A549 (cell line): ENCODE results near the gene SLC25A25. TPM values are rescaled to one million over a fixed set of nuclear protein-coding genes. Genes with fewer than 3 reads are reported as not detected.
A peak's percentile ranks its signal among the peaks of the same experiment; 100 is the strongest.
"Not testable (repeated sequence)": the region's sequence is repeated elsewhere in the genome, so short reads cannot be mapped to it uniquely, and the experiment has no call there.

Source experiments
- ATAC-seq, 2 experiments: fragments of 200-7000 bp in 1 of 2; fragments of >200 bp in 1 of 2; cut with Nextera tagmentation in 1 of 2; cut with Tn5 transposase in 1 of 2; 3 replicates each; pipeline versions ENCODE4 v1.8.0 to v1.9.1; 2018 to 2020; ENCODE audit warnings: mild to moderate bottlenecking in 1 of 2, moderate library complexity in 1 of 2
- CTCF ChIA-PET: fragments of 300-600 bp; sonication (Branson Sonifier 250); formaldehyde crosslinking; extraction: SDS; loops from one replicate; lab custom pipeline; 2021; ENCODE audit warnings: antibody characterized with exemption, inconsistent platforms; lab: Yijun Ruan, JAX
- POLR2A ChIA-PET: fragments of 350-600 bp; formaldehyde crosslinking; extraction: SDS; loops from one replicate; lab custom pipeline; 2021; ENCODE audit warnings: antibody characterized with exemption, inconsistent platforms; lab: Yijun Ruan, JAX
- DNase-seq, 2 experiments: peaks; one replicate each; pipeline versions ENCODE4 v3.0.0 to v3.0.0-alpha.2; 2011 to 2016; ENCODE audit warnings: low read depth in 1 of 2, low spot score in 1 of 2
- FAIRE-seq: peaks from 2 replicates; lab custom pipeline; 2011; peaks lifted over from hg19 to GRCh38; lab: Jason Lieb, UNC
- H3K27ac ChIP-seq, 2 experiments: fragments of >200 bp; sonication (Bioruptor Twin); formaldehyde crosslinking; 3 replicates each; pipeline ENCODE4 v1.5.1; 2016 to 2017
- H3K4me1 ChIP-seq: fragments of >200 bp; sonication (Bioruptor Twin); formaldehyde crosslinking; 3 replicates; pipeline ENCODE4 v1.6.1; 2016
- H3K4me2 ChIP-seq: fragments of >200 bp; sonication (Bioruptor Twin); formaldehyde crosslinking; 3 replicates; pipeline ENCODE4 v1.6.1; 2016
- H3K4me3 ChIP-seq: fragments of >200 bp; sonication (Bioruptor Twin); formaldehyde crosslinking; 3 replicates; pipeline ENCODE4 v1.5.1; 2016
- H3K9me3 ChIP-seq: fragments of >200 bp; sonication (Bioruptor Twin); formaldehyde crosslinking; 3 replicates; pipeline ENCODE4 v1.6.1; 2016
- ATOH8 ChIP-seq: fragments of 250-450 bp; sonication (Bioruptor Pico); IDR thresholded peaks from 2 replicates; pipeline ENCODE4 v1.5.0; 2020; ENCODE audit warnings: low read depth, mild to moderate bottlenecking, moderate library complexity
- BHLHE40 ChIP-seq: IDR thresholded peaks from 2 replicates; pipeline ENCODE4 v1.6.1; 2012; ENCODE audit warnings: low read depth, low read length, inconsistent platforms
- CBX8 ChIP-seq: fragments of 200-600 bp; sonication (generic); IDR thresholded peaks from 2 replicates; pipeline ENCODE4 v1.6.1; 2016
- CEBPB ChIP-seq, 2 experiments: fragments of >200 bp in 1 of 2; sonication (Bioruptor Twin) in 1 of 2; formaldehyde crosslinking in 1 of 2; IDR thresholded peaks; 2 replicates each; pipeline ENCODE4 v1.6.1; 2012 to 2016
- CHD2 ChIP-seq: fragments of 150-350 bp; IDR thresholded peaks from 2 replicates; pipeline ENCODE4 v1.6.1; 2014; ENCODE audit warnings: low read length; ENCODE audit not compliant: partially characterized antibody
- CHD4 ChIP-seq: fragments of 200-600 bp; sonication (generic); IDR thresholded peaks from 2 replicates; pipeline ENCODE4 v1.6.1; 2016; ENCODE audit warnings: antibody characterized with exemption, mild to moderate bottlenecking, borderline replicate concordance
- EHF ChIP-seq: fragments of 250-450 bp; sonication (Bioruptor Pico); IDR thresholded peaks from 2 replicates; pipeline ENCODE4 v1.5.0; 2020; ENCODE audit warnings: mild to moderate bottlenecking
- EP300 ChIP-seq, 2 experiments: fragments of >200 bp; sonication (Bioruptor Twin); formaldehyde crosslinking; IDR thresholded peaks; 2 replicates in 1 of 2; 3 replicates in 1 of 2; pipeline ENCODE4 v1.6.1; 2016 to 2017
- ESRRA ChIP-seq: fragments of 150-350 bp; IDR thresholded peaks from 2 replicates; pipeline ENCODE4 v1.6.1; 2014; ENCODE audit warnings: mild to moderate bottlenecking, low read length, borderline replicate concordance
- FOXS1 ChIP-seq: fragments of 250-450 bp; sonication (Bioruptor Pico); IDR thresholded peaks from 2 replicates; pipeline ENCODE4 v1.5.0; 2020; ENCODE audit warnings: mild to moderate bottlenecking, moderate library complexity
- GATA3 ChIP-seq: IDR thresholded peaks from 2 replicates; pipeline ENCODE4 v1.6.1; 2012; ENCODE audit warnings: borderline replicate concordance
- HES2 ChIP-seq: fragments of >200 bp; sonication (Bioruptor Twin); formaldehyde crosslinking; IDR thresholded peaks from 2 replicates; pipeline ENCODE4 v1.6.1; 2016
- HMGXB4 ChIP-seq: fragments of 250-450 bp; sonication (Bioruptor Pico); IDR thresholded peaks from 2 replicates; pipeline ENCODE4 v1.5.0; 2021; ENCODE audit warnings: mild to moderate bottlenecking, moderate library complexity, borderline replicate concordance
- HOXA7 ChIP-seq: fragments of 250-450 bp; sonication (Bioruptor Pico); IDR thresholded peaks from 2 replicates; pipeline ENCODE4 v1.5.0; 2020; ENCODE audit warnings: mild to moderate bottlenecking, moderate library complexity
- HOXB5 ChIP-seq: fragments of 250-450 bp; sonication (Bioruptor Pico); IDR thresholded peaks from 2 replicates; pipeline ENCODE4 v1.5.0; 2020; ENCODE audit warnings: mild to moderate bottlenecking, moderate library complexity
- JUN ChIP-seq, 2 experiments: fragments of >200 bp; sonication (Bioruptor Twin); formaldehyde crosslinking; IDR thresholded peaks; 2 replicates in 1 of 2; 3 replicates in 1 of 2; pipeline ENCODE4 v1.6.1; 2016 to 2017
- KDM1A ChIP-seq: fragments of 200-600 bp; sonication (generic); IDR thresholded peaks from 2 replicates; pipeline ENCODE4 v1.6.1; 2016; ENCODE audit warnings: low read depth, mild to moderate bottlenecking
- MAFK ChIP-seq: fragments of 450-650 bp; IDR thresholded peaks from 2 replicates; pipeline ENCODE4 v1.6.1; 2014; ENCODE audit not compliant: partially characterized antibody
- MAX ChIP-seq: IDR thresholded peaks from 2 replicates; pipeline ENCODE4 v1.6.1; 2012
- NFE2L2 ChIP-seq: fragments of 150-350 bp; conservative IDR thresholded peaks from 2 replicates; pipeline ENCODE4 v1.6.1; 2014; ENCODE audit warnings: low read length
- NPAS2 ChIP-seq: fragments of 250-450 bp; sonication (Bioruptor Pico); IDR thresholded peaks from 2 replicates; pipeline ENCODE4 v1.8.0; 2022; ENCODE audit warnings: mild to moderate bottlenecking, moderate library complexity, borderline replicate concordance
- NR3C1 ChIP-seq: fragments of >200 bp; sonication (Bioruptor Twin); formaldehyde crosslinking; IDR thresholded peaks from 3 replicates; pipeline ENCODE4 v1.6.1; 2017
- PBX3 ChIP-seq: IDR thresholded peaks from 2 replicates; pipeline ENCODE4 v1.6.1; 2012
- PHF8 ChIP-seq: fragments of 200-600 bp; sonication (generic); IDR thresholded peaks from 2 replicates; pipeline ENCODE4 v1.6.1; 2016; ENCODE audit warnings: low read depth, mild to moderate bottlenecking, antibody characterized with exemption, moderate library complexity, borderline replicate concordance
- POLR2AphosphoS2 ChIP-seq: conservative IDR thresholded peaks from 2 replicates; pipeline ENCODE4 v1.6.1; 2012; ENCODE audit warnings: low read length, improper control_type of control experiment, inconsistent platforms
- RFX5 ChIP-seq: fragments of 450-650 bp; IDR thresholded peaks from 2 replicates; pipeline ENCODE4 v1.7.1; 2014; ENCODE audit warnings: antibody characterized with exemption, mild to moderate bottlenecking, moderate library complexity
- SMC3 ChIP-seq: fragments of >200 bp; sonication (Bioruptor Twin); formaldehyde crosslinking; IDR thresholded peaks from 3 replicates; pipeline ENCODE4 v1.6.1; 2018; ENCODE audit warnings: inconsistent platforms
- TFCP2L1 ChIP-seq: fragments of 250-450 bp; sonication (Bioruptor Pico); IDR thresholded peaks from 2 replicates; pipeline ENCODE4 v1.5.0; 2021; ENCODE audit warnings: mild to moderate bottlenecking
- TP53 ChIP-seq: fragments of 250-450 bp; sonication (Bioruptor Pico); IDR thresholded peaks from 2 replicates; pipeline ENCODE4 v1.5.0; 2021; ENCODE audit warnings: mild to moderate bottlenecking, moderate library complexity
- ZFP36 ChIP-seq: fragments of 450-650 bp; IDR thresholded peaks from 2 replicates; pipeline ENCODE4 v1.6.1; 2014; ENCODE audit warnings: borderline replicate concordance; ENCODE audit not compliant: partially characterized antibody
- WGBS: methylation state at CpG from one replicate; pipeline ENCODE4 v1.1.6; 2017; ENCODE audit errors: missing lambda C conversion rate; 5-methylcytosine and 5-hydroxymethylcytosine counted together
- polyA plus RNA-seq, 4 experiments: library from polyadenylated mRNA; depleted of rRNA in 3 of 4; stranded (reverse); fragments of >200 nt; fragmentation: RNase III in 1 of 4; extraction: RNeasy Plus Mini Kit Qiagen cat#74134 plus additional on column Dnase treatment in 1 of 4; gene quantifications; 2 replicates in 3 of 4; 3 replicates in 1 of 4; pipeline ENCODE4 v1.2.3, GENCODE V29; 2011 to 2017
- TF ChIP-seq, protein P1 (sequence below): fragments of 450-650 bp; IDR thresholded peaks from 2 replicates; pipeline ENCODE4 v1.6.1; 2014; ENCODE audit warnings: antibody characterized with exemption
- TF ChIP-seq, protein P2 (sequence below): fragments of >200 bp; sonication (Bioruptor Twin); formaldehyde crosslinking; IDR thresholded peaks from 3 replicates; pipeline ENCODE4 v1.5.1; 2016

The SLC25A25 gene
- polyA plus RNA-seq, 2 of the 4 experiments (the other 2 are of a cell fraction), result 7.0 TPM

DNA sequence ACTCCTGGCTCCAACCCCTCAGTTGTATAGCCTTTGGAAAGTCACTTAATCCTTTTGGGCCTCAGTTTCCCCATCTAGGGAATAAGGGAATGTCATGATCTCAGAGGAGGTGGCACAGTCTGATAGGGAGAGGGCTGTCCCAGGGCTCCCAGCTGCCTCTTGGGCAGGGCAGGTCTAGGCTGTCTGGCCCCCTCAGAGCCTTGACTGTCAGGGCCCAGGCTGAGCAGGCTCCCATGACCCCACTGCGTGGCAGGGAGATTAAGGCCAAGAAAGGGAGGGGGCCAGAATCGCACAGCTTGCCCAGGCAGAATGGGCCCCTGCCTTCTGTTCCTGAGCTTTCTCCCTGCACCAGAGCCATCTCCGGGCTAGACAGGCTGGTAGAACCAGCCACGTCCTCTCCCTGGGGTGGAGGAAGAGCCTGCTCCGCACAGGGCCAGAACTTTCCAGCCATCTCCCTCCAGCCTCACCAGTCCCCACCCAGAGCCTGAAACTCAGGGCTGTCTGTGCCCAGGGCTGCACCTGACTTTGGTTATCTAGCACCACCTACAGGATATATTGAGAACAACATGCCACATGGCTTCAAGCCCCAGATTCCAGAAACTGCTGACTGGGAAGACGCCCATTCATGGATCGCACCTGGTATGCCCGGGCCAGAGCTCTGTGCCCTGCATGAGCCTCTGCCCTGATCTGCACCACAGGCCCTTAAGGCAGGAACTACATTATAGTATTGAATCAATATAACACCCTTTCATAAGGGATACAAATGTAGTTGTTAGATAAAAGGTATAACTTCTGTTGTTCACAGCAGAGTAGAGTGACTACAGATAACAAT is 33.0 kb upstream of the SLC25A25 start (continued):
- TF ChIP-seq HMGXB4 (no peak), ESRRA (no peak), FOXS1 (CRISPR knock-in tag) (no peak; the same call in 1 of the 2 replicates), HES2 (no peak), POLR2AphosphoS2 (no peak), TFCP2L1 (CRISPR knock-in tag) (no peak), PHF8 (no peak), ZFP36 (no peak), CBX8 (no peak), TP53 (no peak), CHD4 (no peak), NFE2L2 (no peak), HOXA7 (no peak), GATA3 (no peak), BHLHE40 (no peak), RFX5 (no peak), MAX (peak; percentile 94), JUN (IDR thresholded peaks at IDR 0.05) (no peak), SMC3 (peak; percentile 93), NPAS2 (CRISPR knock-in tag) (no peak), NR3C1 (no peak), MAFK (peak; percentile 99), ATOH8 (CRISPR knock-in tag) (no peak), EP300 (IDR thresholded peaks at IDR 0.05) (no peak), HOXB5 (CRISPR knock-in tag) (no peak), EHF (CRISPR knock-in tag) (no peak), KDM1A (no peak), PBX3 (no peak), CHD2 (no peak), CEBPB (IDR thresholded peaks at IDR 0.05) (no peak)
- TF ChIP-seq, protein P1, sequence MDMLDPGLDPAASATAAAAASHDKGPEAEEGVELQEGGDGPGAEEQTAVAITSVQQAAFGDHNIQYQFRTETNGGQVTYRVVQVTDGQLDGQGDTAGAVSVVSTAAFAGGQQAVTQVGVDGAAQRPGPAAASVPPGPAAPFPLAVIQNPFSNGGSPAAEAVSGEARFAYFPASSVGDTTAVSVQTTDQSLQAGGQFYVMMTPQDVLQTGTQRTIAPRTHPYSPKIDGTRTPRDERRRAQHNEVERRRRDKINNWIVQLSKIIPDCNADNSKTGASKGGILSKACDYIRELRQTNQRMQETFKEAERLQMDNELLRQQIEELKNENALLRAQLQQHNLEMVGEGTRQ, result no peak
- TF ChIP-seq, protein P2, sequence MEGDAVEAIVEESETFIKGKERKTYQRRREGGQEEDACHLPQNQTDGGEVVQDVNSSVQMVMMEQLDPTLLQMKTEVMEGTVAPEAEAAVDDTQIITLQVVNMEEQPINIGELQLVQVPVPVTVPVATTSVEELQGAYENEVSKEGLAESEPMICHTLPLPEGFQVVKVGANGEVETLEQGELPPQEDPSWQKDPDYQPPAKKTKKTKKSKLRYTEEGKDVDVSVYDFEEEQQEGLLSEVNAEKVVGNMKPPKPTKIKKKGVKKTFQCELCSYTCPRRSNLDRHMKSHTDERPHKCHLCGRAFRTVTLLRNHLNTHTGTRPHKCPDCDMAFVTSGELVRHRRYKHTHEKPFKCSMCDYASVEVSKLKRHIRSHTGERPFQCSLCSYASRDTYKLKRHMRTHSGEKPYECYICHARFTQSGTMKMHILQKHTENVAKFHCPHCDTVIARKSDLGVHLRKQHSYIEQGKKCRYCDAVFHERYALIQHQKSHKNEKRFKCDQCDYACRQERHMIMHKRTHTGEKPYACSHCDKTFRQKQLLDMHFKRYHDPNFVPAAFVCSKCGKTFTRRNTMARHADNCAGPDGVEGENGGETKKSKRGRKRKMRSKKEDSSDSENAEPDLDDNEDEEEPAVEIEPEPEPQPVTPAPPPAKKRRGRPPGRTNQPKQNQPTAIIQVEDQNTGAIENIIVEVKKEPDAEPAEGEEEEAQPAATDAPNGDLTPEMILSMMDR, result peak; percentile 87

DNA sequence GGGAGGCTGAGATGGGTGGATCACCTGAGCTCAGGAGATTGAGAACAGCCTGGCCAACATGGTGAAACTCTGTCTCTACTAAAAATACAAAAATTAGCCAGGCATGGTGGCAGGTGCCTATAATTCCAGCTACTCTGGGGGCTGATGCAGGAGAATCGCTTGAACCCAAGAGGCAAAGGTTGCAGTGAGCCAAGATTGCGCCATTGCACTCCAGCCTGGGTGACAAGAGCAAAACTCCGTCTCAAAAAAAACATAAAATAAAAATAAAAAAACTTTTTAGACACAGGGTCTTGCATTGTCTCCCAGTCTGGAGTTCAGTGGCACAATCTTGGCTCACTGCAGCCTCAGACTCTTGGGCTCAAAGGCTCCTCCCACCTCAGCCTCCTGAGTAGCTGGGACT is 31.5 kb upstream of the SLC25A25 start:
- H3K4me1 ChIP-seq, H3K9me3 ChIP-seq, H3K4me3 ChIP-seq, ATAC-seq, POLR2A ChIA-PET, H3K27ac ChIP-seq, FAIRE-seq, DNase-seq, H3K4me2 ChIP-seq: not testable (repeated sequence)
- CTCF ChIA-PET, result interaction anchor here (1.6 to 29.7 kb wide), 9 partner anchors 11 to 90 kb away, joined by 6 to 827 read pairs (median 29); partner anchors contain the start of genes DPM2, EEIG1 and PIP5KL1
- WGBS, result 90% methylated on average over 3 of the region's 3 CpGs

DNA sequence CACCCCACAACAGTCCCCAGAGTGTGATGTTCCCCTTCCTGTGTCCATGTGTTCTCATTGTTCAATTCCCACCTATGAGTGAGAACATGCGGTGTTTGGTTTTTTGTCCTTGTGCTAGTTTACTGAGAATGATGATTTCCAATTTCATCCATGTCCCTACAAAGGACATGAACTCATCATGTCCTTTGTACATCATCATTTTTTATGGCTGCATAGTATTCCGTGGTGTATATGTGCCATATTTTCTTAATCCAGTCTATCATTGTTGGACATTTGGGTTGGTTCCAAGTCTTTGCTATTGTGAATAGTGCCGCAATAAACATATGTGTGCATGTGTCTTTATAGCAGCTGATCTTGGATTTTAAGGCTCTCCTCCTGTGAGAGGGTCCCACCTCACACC is 27.2 kb upstream of the SLC25A25 start:
- H3K27ac ChIP-seq, H3K4me2 ChIP-seq, H3K4me1 ChIP-seq, ATAC-seq, DNase-seq, FAIRE-seq, H3K9me3 ChIP-seq, H3K4me3 ChIP-seq, POLR2A ChIA-PET: not testable (repeated sequence)
- CTCF ChIA-PET, result interaction anchor here (29.7 kb wide), 1 partner anchor 94 kb away, joined by 827 read pairs; the partner anchor contains the start of genes DPM2 and PIP5KL1
- 60% methylated on average over 3 of the region's 3 CpGs for WGBS
